Liver (tissue), 9 donors: ENCODE data around the gene SLC25A48. TPM values are rescaled to one million over a fixed set of nuclear protein-coding genes. Genes with fewer than 3 reads are reported as not detected.

Experiments
- DNase-seq: peaks from one replicate; pipeline ENCODE4 v3.0.0-alpha.2; 2017; ENCODE audit warnings: low spot score
- H3K27ac ChIP-seq, 2 donors: one replicate each; pipeline ENCODE4 v1.7.0; 2013; ENCODE audit warnings: inconsistent platforms in 2 of 2, low read length in 2 of 2, control low read depth in 1 of 2, low read depth in 1 of 2, mild to moderate bottlenecking in 1 of 2
- H3K27me3 ChIP-seq, 4 donors: one replicate each; pipeline versions ENCODE4 v1.6.1 to v1.7.0; 2013; ENCODE audit warnings: low read length in 3 of 4, inconsistent platforms in 1 of 4, mild to moderate bottlenecking in 1 of 4, moderate library complexity in 1 of 4; ENCODE audit not compliant: control insufficient read depth in 4 of 4, insufficient read depth in 4 of 4
- H3K36me3 ChIP-seq, 4 donors: one replicate each; pipeline versions ENCODE4 v1.6.1 to v1.7.0; 2013; ENCODE audit warnings: low read length in 3 of 4, mild to moderate bottlenecking in 3 of 4, low read depth in 1 of 4, moderate library complexity in 1 of 4; ENCODE audit not compliant: control insufficient read depth in 4 of 4, insufficient read depth in 3 of 4
- H3K4me1 ChIP-seq, 4 donors: one replicate each; pipeline versions ENCODE4 v1.6.1 to v1.7.0; 2013; ENCODE audit warnings: low read length in 3 of 4, mild to moderate bottlenecking in 3 of 4, moderate library complexity in 1 of 4; ENCODE audit not compliant: control insufficient read depth in 4 of 4, insufficient read depth in 4 of 4
- H3K4me3 ChIP-seq, 3 donors: one replicate each; pipeline versions ENCODE4 v1.6.1 to v1.7.0; 2013; ENCODE audit warnings: low read length in 3 of 3, control low read depth in 1 of 3, low read depth in 1 of 3, mild to moderate bottlenecking in 1 of 3
- H3K9ac ChIP-seq, 2 donors: one replicate each; pipeline ENCODE4 v1.7.0; 2013; ENCODE audit warnings: low read length in 2 of 2, mild to moderate bottlenecking in 2 of 2, moderate library complexity in 2 of 2, control low read depth in 1 of 2, low read depth in 1 of 2
- H3K9me3 ChIP-seq, 4 donors: one replicate each; pipeline versions ENCODE4 v1.6.1 to v1.7.0; 2013; ENCODE audit warnings: low read length in 3 of 4; ENCODE audit not compliant: control insufficient read depth in 4 of 4
- EGR1 ChIP-seq, 2 donors: IDR thresholded peaks; 2 replicates each; pipeline ENCODE4 v1.6.1; 2016 to 2018; ENCODE audit warnings: antibody characterized with exemption in 2 of 2, low read depth in 2 of 2
- FOXA1 ChIP-seq: IDR thresholded peaks from 2 replicates; pipeline ENCODE4 v1.6.1; 2016; ENCODE audit warnings: antibody characterized with exemption
- FOXA2 ChIP-seq: IDR thresholded peaks from 2 replicates; pipeline ENCODE4 v1.6.1; 2016; ENCODE audit warnings: antibody characterized with exemption
- GABPA ChIP-seq, 2 donors: IDR thresholded peaks in 1 of 2; conservative IDR thresholded peaks in 1 of 2; 2 replicates each; pipeline ENCODE4 v1.6.1; 2016; ENCODE audit warnings: antibody characterized with exemption in 2 of 2, mild to moderate bottlenecking in 1 of 2, moderate library complexity in 1 of 2
- HNF4A ChIP-seq, 2 donors: conservative IDR thresholded peaks; 2 replicates each; pipeline ENCODE4 v1.6.1; 2016; ENCODE audit warnings: antibody characterized with exemption in 2 of 2, mild to moderate bottlenecking in 2 of 2
- HNF4G ChIP-seq: IDR thresholded peaks from 2 replicates; pipeline ENCODE4 v1.6.1; 2016; ENCODE audit warnings: antibody characterized with exemption
- JUND ChIP-seq, 2 donors: IDR thresholded peaks; 2 replicates each; pipeline ENCODE4 v1.6.1; 2016; ENCODE audit warnings: antibody characterized with exemption in 2 of 2
- NR2F2 ChIP-seq: IDR thresholded peaks from 2 replicates; pipeline ENCODE4 v1.6.1; 2016; ENCODE audit warnings: antibody characterized with exemption
- RAD21 ChIP-seq, 2 donors: IDR thresholded peaks; 2 replicates each; pipeline ENCODE4 v1.6.1; 2016; ENCODE audit warnings: antibody characterized with exemption in 2 of 2, mild to moderate bottlenecking in 2 of 2
- RXRA ChIP-seq, 2 donors: IDR thresholded peaks; 2 replicates each; pipeline ENCODE4 v1.6.1; 2017 to 2018; ENCODE audit warnings: antibody characterized with exemption in 2 of 2, mild to moderate bottlenecking in 1 of 2
- SP1 ChIP-seq: IDR thresholded peaks from 2 replicates; pipeline ENCODE4 v1.6.1; 2018; ENCODE audit warnings: antibody characterized with exemption, mild to moderate bottlenecking
- TAF1 ChIP-seq: conservative IDR thresholded peaks from 2 replicates; pipeline ENCODE4 v1.6.1; 2016; ENCODE audit warnings: antibody characterized with exemption, mild to moderate bottlenecking
- YY1 ChIP-seq: IDR thresholded peaks from 2 replicates; pipeline ENCODE4 v1.6.1; 2016; ENCODE audit warnings: antibody characterized with exemption, mild to moderate bottlenecking
- WGBS: extraction: QIAGEN DNeasy Blood & Tissue Kit; methylation state at CpG from one replicate; pipeline ENCODE4 v1.1.7; 2013; 5-methylcytosine and 5-hydroxymethylcytosine counted together
- polyA plus RNA-seq, 2 donors: library from polyadenylated mRNA; stranded (reverse) in 1 of 2; unstranded in 1 of 2; fragments of 200-250 nt in 1 of 2; fragments of >200 nt in 1 of 2; fragmentation: Nextera tagmentation in 1 of 2; extraction: Ambion mirVana in 1 of 2; gene quantifications; one replicate each; pipeline versions ENCODE4 v1.2.1 to v1.2.3, GENCODE V29; 2013 to 2015
- total RNA-seq, 2 donors: library from RNA; depleted of rRNA; stranded (reverse); fragments of >200 nt; gene quantifications; one replicate each; pipeline ENCODE4 v1.2.3, GENCODE V29; 2014
- TF ChIP-seq, protein P1 (sequence below): IDR thresholded peaks from 2 replicates; pipeline ENCODE4 v1.6.1; 2016; ENCODE audit warnings: antibody characterized with exemption
- TF ChIP-seq, protein P2 (sequence below): fragments of 150-350 bp; IDR thresholded peaks from 2 replicates; pipeline ENCODE4 v1.5.1; 2017; ENCODE audit warnings: improper control_type of control experiment, low read depth, low read length; ENCODE audit not compliant: missing input control
- TF ChIP-seq, protein P3 (sequence below): IDR thresholded peaks from 2 replicates; pipeline ENCODE4 v1.6.1; 2016; ENCODE audit warnings: antibody characterized with exemption
- TF ChIP-seq, protein P4 (sequence below): IDR thresholded peaks from 2 replicates; pipeline ENCODE4 v1.6.1; 2016; ENCODE audit warnings: antibody characterized with exemption
- TF ChIP-seq, protein P5 (sequence below): IDR thresholded peaks from 2 replicates; pipeline ENCODE4 v1.6.1; 2016; ENCODE audit warnings: antibody characterized with exemption, mild to moderate bottlenecking
- donor health status: healthy.
- donor health status: healthy.
- donor health status: healthy.
- donor health status: healthy.
- donor health status: healthy.

SLC25A48 gene
- total and polyA plus RNA-seq, 4 donors: 0.24 to 1.1 (median 0.72) TPM

DNA sequence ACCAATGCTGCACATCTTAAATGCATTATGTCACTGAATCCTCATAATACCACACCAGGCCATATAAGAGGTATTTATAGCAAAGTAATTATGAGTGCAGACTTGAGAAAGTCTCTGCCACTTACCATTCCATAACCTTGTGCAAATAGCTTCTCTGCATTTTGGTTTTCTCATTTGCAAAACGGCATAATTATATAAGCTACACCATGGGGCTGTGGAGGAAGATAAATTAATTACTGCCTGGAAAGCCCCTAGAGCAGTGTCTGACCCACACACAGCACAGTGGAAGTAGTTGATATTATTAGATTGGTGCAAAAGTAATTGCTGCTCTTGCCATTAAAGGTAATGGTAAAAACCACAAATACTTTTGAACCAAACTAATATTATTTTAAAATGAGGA lies 70.7 kb downstream of the SLC25A48 start:
- H3K4me3 ChIP-seq: no peak overlapping the region
- H3K36me3 ChIP-seq: no peaks in the 10 kb centered on the region
- H3K27me3 ChIP-seq: peaks cover 0 to 14% (median 2%) of the 10 kb centered on the region in 4 donors
- no peaks in the 10 kb centered on the region for H3K4me1 ChIP-seq
- TF ChIP-seq YY1 (no peak), NR2F2 (no peak), HNF4G (no peak), FOXA1 (no peak), GABPA (IDR thresholded peaks at IDR 0.05 in 1 of 2, conservative IDR thresholded peaks at IDR 0.05 in 1 of 2) (no peak), EGR1 (IDR thresholded peaks at IDR 0.05; ENCODE audit: low read depth in 2 of 2) (no peak), RXRA (IDR thresholded peaks at IDR 0.05) (no peak), HNF4A (conservative IDR thresholded peaks at IDR 0.05) (no peak), FOXA2 (no peak), TAF1 (no peak), SP1 (no peak), JUND (IDR thresholded peaks at IDR 0.05) (no peak), RAD21 (IDR thresholded peaks at IDR 0.05) (no peak)
- TF ChIP-seq, protein P1, sequence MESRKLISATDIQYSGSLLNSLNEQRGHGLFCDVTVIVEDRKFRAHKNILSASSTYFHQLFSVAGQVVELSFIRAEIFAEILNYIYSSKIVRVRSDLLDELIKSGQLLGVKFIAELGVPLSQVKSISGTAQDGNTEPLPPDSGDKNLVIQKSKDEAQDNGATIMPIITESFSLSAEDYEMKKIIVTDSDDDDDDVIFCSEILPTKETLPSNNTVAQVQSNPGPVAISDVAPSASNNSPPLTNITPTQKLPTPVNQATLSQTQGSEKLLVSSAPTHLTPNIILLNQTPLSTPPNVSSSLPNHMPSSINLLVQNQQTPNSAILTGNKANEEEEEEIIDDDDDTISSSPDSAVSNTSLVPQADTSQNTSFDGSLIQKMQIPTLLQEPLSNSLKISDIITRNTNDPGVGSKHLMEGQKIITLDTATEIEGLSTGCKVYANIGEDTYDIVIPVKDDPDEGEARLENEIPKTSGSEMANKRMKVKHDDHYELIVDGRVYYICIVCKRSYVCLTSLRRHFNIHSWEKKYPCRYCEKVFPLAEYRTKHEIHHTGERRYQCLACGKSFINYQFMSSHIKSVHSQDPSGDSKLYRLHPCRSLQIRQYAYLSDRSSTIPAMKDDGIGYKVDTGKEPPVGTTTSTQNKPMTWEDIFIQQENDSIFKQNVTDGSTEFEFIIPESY: no peak
- TF ChIP-seq, protein P2, sequence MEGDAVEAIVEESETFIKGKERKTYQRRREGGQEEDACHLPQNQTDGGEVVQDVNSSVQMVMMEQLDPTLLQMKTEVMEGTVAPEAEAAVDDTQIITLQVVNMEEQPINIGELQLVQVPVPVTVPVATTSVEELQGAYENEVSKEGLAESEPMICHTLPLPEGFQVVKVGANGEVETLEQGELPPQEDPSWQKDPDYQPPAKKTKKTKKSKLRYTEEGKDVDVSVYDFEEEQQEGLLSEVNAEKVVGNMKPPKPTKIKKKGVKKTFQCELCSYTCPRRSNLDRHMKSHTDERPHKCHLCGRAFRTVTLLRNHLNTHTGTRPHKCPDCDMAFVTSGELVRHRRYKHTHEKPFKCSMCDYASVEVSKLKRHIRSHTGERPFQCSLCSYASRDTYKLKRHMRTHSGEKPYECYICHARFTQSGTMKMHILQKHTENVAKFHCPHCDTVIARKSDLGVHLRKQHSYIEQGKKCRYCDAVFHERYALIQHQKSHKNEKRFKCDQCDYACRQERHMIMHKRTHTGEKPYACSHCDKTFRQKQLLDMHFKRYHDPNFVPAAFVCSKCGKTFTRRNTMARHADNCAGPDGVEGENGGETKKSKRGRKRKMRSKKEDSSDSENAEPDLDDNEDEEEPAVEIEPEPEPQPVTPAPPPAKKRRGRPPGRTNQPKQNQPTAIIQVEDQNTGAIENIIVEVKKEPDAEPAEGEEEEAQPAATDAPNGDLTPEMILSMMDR: no peak
- TF ChIP-seq, protein P3, sequence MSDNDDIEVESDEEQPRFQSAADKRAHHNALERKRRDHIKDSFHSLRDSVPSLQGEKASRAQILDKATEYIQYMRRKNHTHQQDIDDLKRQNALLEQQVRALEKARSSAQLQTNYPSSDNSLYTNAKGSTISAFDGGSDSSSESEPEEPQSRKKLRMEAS: no peak
- TF ChIP-seq, protein P4, sequence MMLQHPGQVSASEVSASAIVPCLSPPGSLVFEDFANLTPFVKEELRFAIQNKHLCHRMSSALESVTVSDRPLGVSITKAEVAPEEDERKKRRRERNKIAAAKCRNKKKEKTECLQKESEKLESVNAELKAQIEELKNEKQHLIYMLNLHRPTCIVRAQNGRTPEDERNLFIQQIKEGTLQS: no peak
- TF ChIP-seq, protein P5, sequence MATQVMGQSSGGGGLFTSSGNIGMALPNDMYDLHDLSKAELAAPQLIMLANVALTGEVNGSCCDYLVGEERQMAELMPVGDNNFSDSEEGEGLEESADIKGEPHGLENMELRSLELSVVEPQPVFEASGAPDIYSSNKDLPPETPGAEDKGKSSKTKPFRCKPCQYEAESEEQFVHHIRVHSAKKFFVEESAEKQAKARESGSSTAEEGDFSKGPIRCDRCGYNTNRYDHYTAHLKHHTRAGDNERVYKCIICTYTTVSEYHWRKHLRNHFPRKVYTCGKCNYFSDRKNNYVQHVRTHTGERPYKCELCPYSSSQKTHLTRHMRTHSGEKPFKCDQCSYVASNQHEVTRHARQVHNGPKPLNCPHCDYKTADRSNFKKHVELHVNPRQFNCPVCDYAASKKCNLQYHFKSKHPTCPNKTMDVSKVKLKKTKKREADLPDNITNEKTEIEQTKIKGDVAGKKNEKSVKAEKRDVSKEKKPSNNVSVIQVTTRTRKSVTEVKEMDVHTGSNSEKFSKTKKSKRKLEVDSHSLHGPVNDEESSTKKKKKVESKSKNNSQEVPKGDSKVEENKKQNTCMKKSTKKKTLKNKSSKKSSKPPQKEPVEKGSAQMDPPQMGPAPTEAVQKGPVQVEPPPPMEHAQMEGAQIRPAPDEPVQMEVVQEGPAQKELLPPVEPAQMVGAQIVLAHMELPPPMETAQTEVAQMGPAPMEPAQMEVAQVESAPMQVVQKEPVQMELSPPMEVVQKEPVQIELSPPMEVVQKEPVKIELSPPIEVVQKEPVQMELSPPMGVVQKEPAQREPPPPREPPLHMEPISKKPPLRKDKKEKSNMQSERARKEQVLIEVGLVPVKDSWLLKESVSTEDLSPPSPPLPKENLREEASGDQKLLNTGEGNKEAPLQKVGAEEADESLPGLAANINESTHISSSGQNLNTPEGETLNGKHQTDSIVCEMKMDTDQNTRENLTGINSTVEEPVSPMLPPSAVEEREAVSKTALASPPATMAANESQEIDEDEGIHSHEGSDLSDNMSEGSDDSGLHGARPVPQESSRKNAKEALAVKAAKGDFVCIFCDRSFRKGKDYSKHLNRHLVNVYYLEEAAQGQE: no peak
- WGBS: 66% methylated on average over 1 of the region's 1 CpG
- H3K9me3 ChIP-seq: no peaks in the 10 kb centered on the region
- no peak for DNase-seq
- no peak overlapping the region for H3K27ac ChIP-seq
- H3K9ac ChIP-seq: no peak overlapping the region
